OCI-LY7 (cell line): ENCODE results near the gene TOM1L2.

Experiments used
- CTCF ChIP-seq: fragments of 200-600 bp; sonication (generic); conservative IDR thresholded peaks from 2 replicates; pipeline ENCODE4 v1.5.1; 2014; ENCODE audit warnings: mild to moderate bottlenecking, antibody characterized with exemption, low read length, moderate library complexity, mixed read lengths
- EZH2phosphoT487 ChIP-seq: fragments of 200-600 bp; sonication (generic); IDR thresholded peaks from 2 replicates; pipeline ENCODE4 v1.6.1; 2018; ENCODE audit warnings: low read depth, borderline replicate concordance, mild to moderate bottlenecking, mixed run types, antibody characterized with exemption, low read length, moderate library complexity, mixed read lengths

GRCh38 chr17:17844079-17844478 lies 128.1 kb downstream of the TOM1L2 start:
- TF ChIP-seq CTCF = no peak
- no peak for TF ChIP-seq EZH2phosphoT487
